ENCODE results near the gene TMEM255A.

GRCh38 chrX:120251471-120252011 is 59.7 kb downstream of the TMEM255A start:
- TF ChIP-seq CTCF (IDR thresholded peaks at IDR 0.05; ENCODE audit: insufficient read depth, low read length, poor library complexity, severe bottlenecking), result no peak
- TF ChIP-seq EZH2phosphoT487 (conservative IDR thresholded peaks at IDR 0.05; ENCODE audit: low read length), result no peak

Data from SU-DHL-6 (cell line).